ENCODE data around the gene GAGE10. TPM values are rescaled to one million over a fixed set of nuclear protein-coding genes. Genes with fewer than 3 reads are reported as not detected.

GAGE10 gene
- total RNA-seq, 2 donors from 2014 or later: not detected

DNA sequence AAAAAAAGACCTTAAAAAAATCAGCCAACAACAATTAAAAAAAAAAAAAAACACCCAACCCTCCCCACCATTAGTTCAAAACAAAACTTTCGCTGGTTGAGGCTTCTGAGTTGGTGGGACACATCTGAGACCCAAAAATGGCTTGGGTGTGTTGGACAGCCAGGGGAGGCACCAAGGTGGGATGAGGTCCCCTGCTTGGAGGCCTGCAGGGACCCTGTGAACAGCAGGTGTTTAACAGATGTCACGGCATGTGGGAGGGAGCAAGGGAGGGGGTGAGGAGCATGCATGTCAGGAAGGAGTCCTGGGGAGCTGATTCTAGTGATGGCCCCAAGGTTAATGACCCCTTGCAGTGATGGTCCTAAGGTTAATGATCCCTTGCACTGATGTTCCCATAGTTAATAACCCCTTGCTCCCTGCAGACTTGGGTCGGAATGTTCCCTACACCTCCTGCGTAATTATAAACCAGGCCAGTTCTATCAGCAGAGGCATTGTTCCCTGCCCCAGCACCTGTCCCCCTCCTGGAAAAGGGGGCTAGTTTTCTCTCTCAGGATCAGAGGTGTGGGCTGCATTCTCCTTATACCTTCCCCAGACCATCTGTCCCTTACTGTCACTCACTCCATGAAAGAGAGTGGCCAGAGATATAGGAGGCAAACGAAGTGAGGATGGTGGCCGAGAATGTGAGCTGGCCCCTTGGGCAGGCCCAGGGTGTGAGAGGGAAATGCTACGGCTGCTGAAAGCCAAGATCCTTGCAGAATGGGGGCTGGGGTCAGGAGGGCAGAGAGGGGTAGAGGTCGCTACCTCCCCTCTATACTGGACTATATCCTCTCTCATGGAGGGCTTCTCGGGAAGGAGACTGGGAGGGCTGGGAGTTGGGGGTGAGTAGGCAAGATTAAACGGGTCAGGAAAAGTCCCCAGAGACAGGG, 36.7 kb upstream of the GAGE10 start:
- Histone ChIP-seq H3K27me3 (no peaks in the 10 kb centered on the region), H3K9me3 (no peaks in the 10 kb centered on the region), H3K9ac (ENCODE audit: low read depth in 2 of 2, low read length in 2 of 2) (no peak overlapping the region), H3K36me3 (no peaks in the 10 kb centered on the region), H3K4me1 (no peaks in the 10 kb centered on the region), H3K4me3 (no peak overlapping the region), H3K27ac (no peak overlapping the region)
- no peak for TF ChIP-seq CTCF (IDR thresholded peaks at IDR 0.05)
- intact Hi-C loops (cut with DNase I): no loop called here
- DNase-seq: no peak

- DNase-seq: no peak
- TF ChIP-seq CTCF (IDR thresholded peaks at IDR 0.05): no peak
- Histone ChIP-seq H3K27ac (peak overlapping the region; percentile 46), H3K27me3 (no peaks in the 10 kb centered on the region), H3K4me1 (peaks cover 3% of the 10 kb centered on the region), H3K4me3 (peak overlapping the region; percentile 60), H3K36me3 (no peaks in the 10 kb centered on the region), H3K9me3 (no peaks in the 10 kb centered on the region), H3K9ac (ENCODE audit: low read depth in 2 of 2, low read length in 2 of 2) (peak overlapping the region in 1 of 2 donors; percentile 62)
- intact Hi-C loops (cut with DNase I): no loop called here
These were observed 34.8 kb upstream of the GAGE10 start for GRCh38 chrX:49268702-49269009.

- no peak for TF ChIP-seq CTCF (IDR thresholded peaks at IDR 0.05)
- H3K27me3 ChIP-seq: no peaks in the 10 kb centered on the region
- peak; percentile 95 for DNase-seq
- intact Hi-C loops (cut with DNase I): no loop called here
- peaks cover 3% of the 10 kb centered on the region for H3K4me1 ChIP-seq
- H3K9me3 ChIP-seq: no peaks in the 10 kb centered on the region
- no peaks in the 10 kb centered on the region for H3K36me3 ChIP-seq
- H3K9ac ChIP-seq (ENCODE audit: low read depth in 2 of 2, low read length in 2 of 2): peak overlapping the region; percentile 62 to 69
- H3K4me3 ChIP-seq: peak overlapping the region; percentile 60
- peak overlapping the region; percentile 82 for H3K27ac ChIP-seq
These were observed 34.3 kb upstream of the GAGE10 start for GRCh38 chrX:49269010-49269766.

GRCh38 chrX:49269767-49270248, 33.6 kb upstream of the GAGE10 start, which contains the start of gene PPP1R3F:
TSS of gene PPP1R3F (plus strand) at chrX:49269793. CDS start at chrX:49269870, 77 bp downstream.
- no peaks in the 10 kb centered on the region for H3K9me3 ChIP-seq
- TF ChIP-seq CTCF (IDR thresholded peaks at IDR 0.05): no peak
- intact Hi-C loops (cut with DNase I): no loop called here
- peak within 1 kb of the TSS; percentile 69 to 84 for H3K9ac ChIP-seq (ENCODE audit: low read depth in 2 of 2, low read length in 2 of 2)
- DNase-seq: no peak
- H3K4me3 ChIP-seq: peak within 1 kb of the TSS; percentile 60
- no peaks in the 10 kb centered on the region for H3K36me3 ChIP-seq
- H3K27me3 ChIP-seq: no peaks in the 10 kb centered on the region
- peaks cover 3% of the 10 kb centered on the region for H3K4me1 ChIP-seq
- peak within 1 kb of the TSS; percentile 82 for H3K27ac ChIP-seq

GRCh38 chrX:49270249-49270921, 33.1 kb upstream of the GAGE10 start:
- Histone ChIP-seq H3K36me3 (no peaks in the 10 kb centered on the region), H3K4me1 (peaks cover 3% of the 10 kb centered on the region), H3K9me3 (no peaks in the 10 kb centered on the region), H3K4me3 (peak overlapping the region; percentile 60), H3K27me3 (no peaks in the 10 kb centered on the region), H3K9ac (ENCODE audit: low read depth in 2 of 2, low read length in 2 of 2) (peak overlapping the region in 1 of 2 donors; percentile 84), H3K27ac (peak overlapping the region; percentile 82)
- DNase-seq: no peak
- TF ChIP-seq CTCF (IDR thresholded peaks at IDR 0.05): no peak
- intact Hi-C loops (cut with DNase I): no loop called here

Measured in colonic mucosa (tissue), 4 donors.